ENCODE results near the gene RAB8B.

DNA sequence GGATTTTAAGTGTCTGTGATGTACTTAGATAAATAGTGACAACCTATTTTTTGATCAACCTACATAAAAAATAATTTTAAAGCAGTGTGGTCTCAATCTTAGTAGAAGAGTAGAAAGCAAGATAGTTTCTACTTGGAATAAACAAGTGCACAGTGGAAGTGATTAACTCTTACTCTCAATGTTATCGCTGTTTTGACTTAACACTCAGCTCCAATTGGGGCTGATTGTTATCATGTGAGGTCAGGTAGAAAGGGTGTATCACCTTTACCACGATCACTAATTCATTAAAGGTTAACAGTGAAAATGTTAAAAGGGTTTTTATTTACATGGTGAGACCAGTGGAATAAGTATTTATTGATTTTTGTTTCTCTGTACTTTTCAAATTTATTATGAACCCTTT lies 65.6 kb downstream of the RAB8B start:
- TF ChIP-seq, protein P1, sequence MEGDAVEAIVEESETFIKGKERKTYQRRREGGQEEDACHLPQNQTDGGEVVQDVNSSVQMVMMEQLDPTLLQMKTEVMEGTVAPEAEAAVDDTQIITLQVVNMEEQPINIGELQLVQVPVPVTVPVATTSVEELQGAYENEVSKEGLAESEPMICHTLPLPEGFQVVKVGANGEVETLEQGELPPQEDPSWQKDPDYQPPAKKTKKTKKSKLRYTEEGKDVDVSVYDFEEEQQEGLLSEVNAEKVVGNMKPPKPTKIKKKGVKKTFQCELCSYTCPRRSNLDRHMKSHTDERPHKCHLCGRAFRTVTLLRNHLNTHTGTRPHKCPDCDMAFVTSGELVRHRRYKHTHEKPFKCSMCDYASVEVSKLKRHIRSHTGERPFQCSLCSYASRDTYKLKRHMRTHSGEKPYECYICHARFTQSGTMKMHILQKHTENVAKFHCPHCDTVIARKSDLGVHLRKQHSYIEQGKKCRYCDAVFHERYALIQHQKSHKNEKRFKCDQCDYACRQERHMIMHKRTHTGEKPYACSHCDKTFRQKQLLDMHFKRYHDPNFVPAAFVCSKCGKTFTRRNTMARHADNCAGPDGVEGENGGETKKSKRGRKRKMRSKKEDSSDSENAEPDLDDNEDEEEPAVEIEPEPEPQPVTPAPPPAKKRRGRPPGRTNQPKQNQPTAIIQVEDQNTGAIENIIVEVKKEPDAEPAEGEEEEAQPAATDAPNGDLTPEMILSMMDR (IDR thresholded peaks at IDR 0.05): no peak
- no peak for TF ChIP-seq POLR2A (IDR thresholded peaks at IDR 0.05)
